AG09309 (cell line): Measurements from ENCODE around the gene BIK.

Source experiments
- DNase-seq: peaks from one replicate; pipeline ENCODE4 v3.0.0-alpha.2; 2010; ENCODE audit warnings: low read depth
- H3K4me3 ChIP-seq: 2 replicates; pipeline ENCODE4 v1.5.1; 2011; ENCODE audit warnings: mild to moderate bottlenecking, low read depth, low read length, moderate library complexity; ENCODE audit not compliant: control insufficient read depth
- CTCF ChIP-seq: IDR thresholded peaks from 2 replicates; pipeline ENCODE4 v1.5.1; 2011; ENCODE audit warnings: mild to moderate bottlenecking, low read depth, low read length, inconsistent platforms; ENCODE audit not compliant: insufficient read depth, control insufficient read depth; ENCODE audit errors: missing control alignments

BIK gene

GRCh38 chr22:43113526-43114251 is 3.1 kb downstream of the BIK start:
- DNase-seq, result no peak
- no peak for TF ChIP-seq CTCF
- no peak overlapping the region for H3K4me3 ChIP-seq

GRCh38 chr22:43114958-43115357 is 4.4 kb downstream of the BIK start:
- no peak for TF ChIP-seq CTCF
- no peak overlapping the region for H3K4me3 ChIP-seq
- no peak for DNase-seq

- H3K4me3 ChIP-seq, result no peak overlapping the region
- DNase-seq, result no peak
- no peak for TF ChIP-seq CTCF
Measured at GRCh38 chr22:43116932-43117331, 6.4 kb downstream of the BIK start.

GRCh38 chr22:43118024-43118849 is 7.7 kb downstream of the BIK start:
- TF ChIP-seq CTCF, result no peak
- no peak for DNase-seq
- H3K4me3 ChIP-seq, result no peak overlapping the region

GRCh38 chr22:43118953-43119458 is 8.5 kb downstream of the BIK start:
- no peak for TF ChIP-seq CTCF
- no peak for DNase-seq
- H3K4me3 ChIP-seq, result no peak overlapping the region

- H3K4me3 ChIP-seq, result no peak overlapping the region
- no peak for TF ChIP-seq CTCF
- DNase-seq, result peak; percentile 11
Measured at GRCh38 chr22:43126501-43127165, 16.1 kb downstream of the BIK start.
